Fibroblast of skin of scalp (primary cell): Measurements from ENCODE around the gene MOB3B.

Experiments
- DNase-seq: peaks from one replicate; pipeline ENCODE4 v3.0.0-alpha.2; 2013

Gene MOB3B

DNA sequence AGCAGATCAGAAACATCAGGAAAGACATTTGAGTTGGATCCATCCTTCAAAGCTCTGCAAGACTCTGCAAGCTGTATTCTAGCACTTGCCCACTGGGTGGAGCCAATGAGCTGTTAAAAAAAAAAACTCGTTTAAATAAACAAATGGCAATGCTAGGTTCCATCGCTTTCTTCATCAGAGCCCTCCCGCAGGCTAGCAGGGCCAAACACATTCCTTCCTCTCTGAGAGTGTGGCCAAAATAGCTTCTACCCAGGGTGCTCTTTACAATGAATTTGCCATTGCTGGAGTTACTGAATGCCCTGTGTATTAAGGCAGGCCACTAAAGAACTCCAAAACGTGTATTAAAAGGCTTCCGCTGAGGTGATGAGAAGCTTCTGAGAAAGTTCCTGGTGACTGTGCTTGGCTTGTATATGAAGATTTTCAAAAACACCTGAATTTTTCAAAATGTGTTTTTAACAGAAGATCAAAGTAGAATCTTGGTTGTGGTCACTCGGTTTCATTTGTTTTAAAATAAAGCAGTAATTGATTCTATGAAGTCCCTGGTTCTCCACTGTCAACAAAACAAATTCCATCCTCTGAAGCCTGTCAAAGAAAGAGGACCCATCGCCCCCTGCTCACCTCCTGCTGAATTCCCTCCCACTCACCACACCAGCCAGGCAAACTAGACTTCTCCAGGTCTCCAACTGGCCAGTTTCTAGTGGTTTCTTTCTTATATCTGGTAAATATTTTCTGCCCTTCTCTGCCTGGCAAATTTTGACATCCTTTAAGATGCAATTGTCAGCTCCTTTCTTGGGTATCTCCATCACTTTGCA is 196.2 kb downstream of the MOB3B start:
- peak; percentile 87 for DNase-seq

DNA sequence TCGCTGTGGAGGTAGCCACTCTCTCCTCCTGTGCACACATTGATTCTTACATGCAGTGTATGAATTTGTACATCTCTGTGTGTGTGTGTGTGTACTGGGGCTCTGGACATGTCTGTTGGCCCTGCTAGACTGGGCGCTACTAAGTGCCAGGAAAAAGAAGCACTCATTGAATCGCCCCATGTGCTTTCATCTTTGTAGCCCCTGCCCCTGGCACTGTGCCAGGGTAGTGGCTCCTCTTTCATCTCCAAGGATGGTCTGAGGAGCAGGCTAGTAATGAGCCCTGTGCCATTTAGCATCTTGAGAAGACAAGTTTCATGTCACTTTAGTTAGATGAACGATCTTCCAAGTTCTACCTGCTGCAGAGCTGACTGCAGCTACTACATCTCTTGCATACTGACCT is 198.2 kb downstream of the MOB3B start:
- DNase-seq: no peak

DNA sequence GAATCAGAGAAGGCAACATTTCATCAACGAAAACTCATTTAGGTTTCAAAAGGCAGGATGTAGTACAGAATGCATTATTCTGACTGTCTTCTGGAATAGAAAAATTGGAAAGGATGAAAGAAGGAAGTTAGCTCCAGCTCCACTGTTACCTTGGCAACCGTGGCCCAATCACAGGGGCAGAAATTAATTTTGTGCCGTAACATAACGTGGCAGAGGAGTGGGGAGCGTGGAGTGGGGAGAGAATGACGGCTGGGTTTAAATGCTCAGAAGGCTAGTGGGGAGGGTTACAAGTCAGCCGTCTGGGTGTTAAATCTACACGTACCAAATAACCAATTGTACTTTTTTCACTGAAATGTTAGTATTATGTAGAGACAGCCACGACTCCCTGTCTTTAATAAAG is 200.3 kb downstream of the MOB3B start:
- DNase-seq: no peak

DNA sequence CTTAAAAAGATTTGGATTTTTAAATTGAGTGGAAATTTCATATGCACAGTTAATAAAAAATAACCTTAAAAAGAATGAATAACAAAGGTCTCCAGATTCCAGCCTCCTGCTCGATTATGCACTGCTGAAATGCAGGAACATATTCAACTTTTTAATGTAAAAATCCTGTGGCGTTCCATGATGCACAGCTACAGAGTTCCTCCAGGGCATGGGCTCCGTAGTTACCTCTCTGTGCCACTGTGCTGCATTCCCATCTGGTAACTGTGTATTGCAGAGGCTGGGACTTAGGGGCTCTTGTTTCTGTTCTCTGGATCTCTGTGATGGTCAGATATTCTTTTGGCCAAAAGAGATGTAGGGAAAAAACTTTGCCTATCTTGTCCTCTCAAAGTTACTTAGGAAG is 201.1 kb downstream of the MOB3B start:
- no peak for DNase-seq

DNA sequence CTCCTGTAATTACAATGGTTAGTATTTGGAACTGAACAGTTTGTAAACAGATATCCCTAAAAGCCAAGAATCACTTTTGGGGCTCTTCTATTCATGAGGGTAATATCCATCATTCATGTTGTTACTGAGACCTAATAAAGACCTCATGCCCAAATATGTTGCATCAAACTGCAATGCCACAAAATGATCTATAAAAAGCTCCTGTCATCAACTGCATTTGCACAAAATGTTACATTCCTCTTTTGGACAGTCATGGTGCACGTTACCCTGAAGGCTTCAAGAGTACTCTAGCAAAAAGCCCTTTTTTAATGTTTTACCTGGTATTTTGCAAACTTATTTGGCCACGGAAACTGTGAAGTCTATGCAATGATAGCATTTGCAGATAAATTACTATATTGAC is 218.4 kb downstream of the MOB3B start:
- DNase-seq: no peak

DNA sequence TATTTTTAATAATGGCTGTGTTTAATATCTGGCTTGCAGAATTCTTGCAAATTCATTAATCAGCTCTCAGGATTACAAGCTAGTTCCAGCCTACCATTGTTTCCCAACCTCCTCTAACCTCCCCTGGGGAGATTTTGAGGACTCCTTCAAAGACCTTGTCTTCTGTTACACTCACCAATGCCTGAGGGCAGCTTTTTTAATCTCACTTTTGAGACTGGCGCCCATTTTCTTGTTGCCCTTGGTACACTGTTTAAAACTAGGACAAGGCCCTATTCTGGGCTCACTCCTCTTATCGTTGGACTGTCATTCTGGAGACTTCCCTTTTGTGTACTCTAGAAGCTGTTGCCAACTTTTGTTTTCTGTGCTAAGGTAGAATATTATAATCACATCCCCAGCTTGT is 219.0 kb downstream of the MOB3B start:
- no peak for DNase-seq

DNA sequence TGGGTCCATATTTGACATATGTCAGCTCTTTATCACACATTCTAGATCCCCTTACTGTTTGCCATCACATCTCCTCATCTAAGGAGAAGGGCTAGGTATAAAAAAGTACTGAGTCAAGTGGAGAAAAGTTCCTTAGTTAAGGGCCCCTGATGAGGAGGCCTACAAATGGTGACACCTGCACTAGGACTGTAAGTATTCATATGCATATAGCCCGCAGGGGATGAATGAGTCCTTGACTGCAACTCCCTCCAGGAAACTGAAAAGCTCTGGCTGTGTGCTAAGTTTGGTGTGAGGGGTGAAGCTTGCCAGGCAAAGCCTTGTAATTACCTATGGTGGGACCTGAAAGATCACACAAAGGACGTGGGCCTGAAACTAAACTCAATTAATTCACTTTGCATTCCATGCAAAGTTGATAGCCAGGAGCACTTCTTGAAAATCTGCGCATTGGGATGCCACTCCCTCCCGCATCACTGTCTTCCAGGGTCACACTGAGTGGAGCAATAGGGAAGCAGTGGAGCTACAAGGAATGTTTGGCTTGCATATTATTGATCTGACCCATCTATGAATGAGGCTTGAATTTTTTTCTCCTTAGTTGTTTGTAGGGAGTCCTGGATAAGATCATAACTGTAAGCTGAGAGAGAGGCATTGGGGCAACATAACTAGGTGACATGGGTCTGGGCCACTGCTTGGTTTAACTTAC is 220.8 kb downstream of the MOB3B start:
- no peak for DNase-seq

DNA sequence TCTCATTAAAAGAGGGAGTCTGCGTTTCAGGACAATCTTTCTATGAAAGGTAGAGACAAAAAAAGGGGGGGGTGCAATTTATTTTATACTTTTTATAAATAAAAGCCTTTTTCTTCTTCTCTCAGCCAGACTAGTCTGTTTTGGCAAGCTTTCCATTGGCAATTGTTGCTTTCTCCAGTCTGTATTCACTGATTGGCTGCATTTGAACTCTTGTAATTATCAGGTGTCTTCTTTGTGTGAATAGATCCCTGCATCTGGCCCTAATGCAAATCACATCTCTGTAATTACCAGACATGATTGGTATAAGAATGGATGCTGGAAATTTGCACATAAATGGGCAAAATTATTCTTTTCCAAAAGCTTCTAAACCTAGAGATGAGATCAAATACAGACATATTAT is 225.1 kb downstream of the MOB3B start:
- DNase-seq: no peak

DNA sequence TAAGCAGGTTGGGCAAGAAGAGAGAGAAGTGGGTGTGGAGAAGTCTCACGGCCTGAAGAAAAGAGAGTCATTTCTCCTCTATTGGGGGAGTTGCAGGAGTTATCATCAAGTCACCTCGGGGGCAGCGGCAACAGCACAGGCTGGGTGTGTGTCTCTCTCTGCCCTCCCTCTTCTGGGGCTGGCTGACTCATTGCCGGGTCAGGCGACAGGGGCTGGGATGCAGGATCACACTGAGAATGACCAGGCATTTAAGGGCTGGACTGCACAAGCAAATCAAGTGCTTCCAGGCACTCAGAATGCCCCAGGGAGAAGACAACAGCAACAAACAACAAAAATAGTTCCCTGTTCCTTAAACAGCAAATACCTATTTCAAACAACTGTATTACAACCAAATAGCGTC is 226.4 kb downstream of the MOB3B start:
- no peak for DNase-seq

DNA sequence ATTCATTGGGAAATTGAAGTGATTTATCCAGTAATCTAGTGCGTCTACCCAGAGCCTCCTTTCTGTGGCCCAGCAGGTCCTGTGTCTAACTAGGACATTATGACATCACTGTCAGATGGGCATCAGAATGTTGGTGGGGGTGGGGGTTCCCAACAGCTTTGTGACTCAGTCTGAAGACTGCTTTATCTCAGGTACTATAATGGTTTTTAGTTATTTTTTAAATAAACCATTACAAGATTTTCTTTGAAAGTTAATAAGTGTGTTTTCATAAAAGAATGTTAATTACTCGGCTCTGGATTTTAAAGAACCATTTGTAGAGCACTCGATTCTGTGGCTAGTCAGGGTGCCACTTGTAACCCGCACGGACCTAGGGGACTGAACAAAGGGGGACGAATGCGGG is 232.6 kb downstream of the MOB3B start, which contains the start of gene EQTN:
TSS of gene EQTN (minus strand) at position 101 of the 400 bp plus-strand sequence. CDS start at position 6, 95 bp downstream.
- DNase-seq: no peak

DNA sequence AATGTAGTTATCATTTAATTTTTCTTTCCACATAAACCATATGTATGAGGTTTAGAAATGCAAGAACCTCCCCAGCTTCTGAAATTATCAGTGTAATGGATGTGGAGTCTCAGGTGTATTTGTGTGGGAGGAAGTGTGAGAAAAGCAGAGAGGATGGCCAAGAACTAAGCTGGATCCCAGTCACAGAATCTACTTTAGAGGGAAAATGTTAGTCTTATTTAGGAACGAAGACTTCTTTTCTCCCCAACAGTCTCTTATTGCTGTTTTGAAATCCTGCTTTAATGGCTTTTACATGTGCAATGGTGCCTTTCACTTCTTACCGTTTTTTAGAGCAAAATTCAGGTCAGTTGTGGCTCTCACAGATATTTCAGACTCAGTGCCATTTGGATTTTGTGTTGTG is 235.6 kb downstream of the MOB3B start:
- no peak for DNase-seq

DNA sequence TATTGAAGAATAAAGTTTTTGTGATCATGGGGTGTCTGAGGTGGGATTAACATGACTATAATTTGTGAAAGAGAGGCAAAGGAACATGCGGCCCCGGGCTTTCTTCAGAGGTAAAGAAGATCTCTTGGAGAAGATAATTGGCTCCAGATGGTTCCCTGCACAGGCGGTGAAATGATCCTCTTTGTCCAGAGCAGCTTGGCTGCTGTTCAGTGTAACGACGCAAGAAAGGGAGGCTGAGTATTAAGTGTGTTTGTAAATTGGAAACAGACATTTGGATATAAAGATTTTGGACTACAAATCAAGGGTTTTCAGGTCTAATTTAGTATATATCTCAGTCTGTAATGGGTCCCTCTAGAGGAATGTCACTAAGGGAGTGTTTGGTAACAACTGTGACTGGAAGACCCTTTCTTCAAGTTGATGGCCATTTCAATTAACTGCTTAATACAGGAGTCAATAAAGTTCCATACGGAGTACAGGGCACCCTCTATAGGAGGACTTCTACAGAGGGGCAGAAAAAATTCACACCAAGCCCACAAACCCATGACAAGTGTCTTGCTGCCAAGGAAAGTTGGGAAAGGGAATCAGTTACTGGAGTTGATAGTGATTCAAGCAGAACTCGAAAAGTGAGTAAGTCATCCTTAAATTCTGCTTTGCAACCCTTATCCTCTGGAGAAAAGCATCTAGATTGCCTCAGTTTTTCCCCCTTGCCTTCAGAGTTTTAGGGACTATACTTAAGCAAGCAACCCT is 236.8 kb downstream of the MOB3B start:
- DNase-seq: peak; percentile 64

DNA sequence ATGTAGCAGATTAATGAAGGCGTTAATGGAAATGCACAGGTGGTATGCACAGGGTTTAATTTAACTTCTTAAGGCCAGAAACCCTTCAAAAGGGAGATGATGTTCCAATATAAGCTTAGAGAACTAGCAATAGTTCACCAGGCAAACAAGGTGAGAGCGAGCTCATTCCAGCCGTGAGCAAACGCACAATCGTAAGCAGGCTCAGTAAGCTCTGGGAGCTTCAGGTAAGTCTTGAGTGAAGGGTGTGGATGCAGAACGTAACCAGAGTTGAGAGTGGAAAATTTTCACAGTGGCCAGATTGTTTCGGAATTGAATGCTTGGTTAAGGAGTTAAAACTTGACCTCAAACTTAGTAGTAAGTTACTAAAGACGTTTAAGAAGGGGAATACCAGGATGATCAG is 238.3 kb downstream of the MOB3B start:
- no peak for DNase-seq

DNA sequence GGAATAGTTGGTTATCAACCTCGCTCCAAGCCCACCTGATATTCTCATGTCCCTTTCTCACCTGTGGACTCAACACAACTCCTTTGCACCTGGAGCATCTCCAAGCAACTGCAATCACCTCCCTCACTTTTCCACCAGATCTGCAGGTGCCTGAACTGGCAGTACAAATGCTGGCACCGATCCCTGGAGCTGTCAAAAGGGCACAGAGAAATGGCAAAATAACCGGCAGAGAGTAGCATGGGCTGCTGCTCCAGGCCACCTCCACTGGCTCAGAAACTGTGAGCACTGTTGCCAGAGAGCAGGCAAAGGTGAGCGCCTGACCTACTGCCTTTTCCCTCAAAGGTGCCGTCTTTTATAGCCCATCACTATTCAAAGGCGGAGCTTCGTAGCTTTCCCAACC is 247.3 kb downstream of the MOB3B start:
- no peak for DNase-seq

DNA sequence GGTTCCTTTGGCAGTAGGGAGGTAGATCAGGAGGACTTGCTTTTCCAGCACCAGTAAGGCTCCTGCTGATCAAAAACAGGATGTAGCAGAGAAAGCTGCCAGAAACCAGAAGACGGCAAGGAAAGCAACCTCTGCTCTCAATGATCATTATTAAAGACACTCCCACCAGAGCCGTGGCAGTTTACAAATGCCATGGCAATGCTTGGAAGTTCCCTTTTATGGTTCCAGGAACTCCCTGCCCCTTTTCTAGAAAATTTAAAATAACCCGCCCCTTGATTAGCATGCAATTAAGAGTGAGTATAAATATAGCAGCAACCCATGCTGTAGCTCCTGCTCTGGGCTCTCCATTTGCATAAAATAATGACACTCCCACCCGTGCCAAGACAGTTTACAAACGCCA is 248.8 kb downstream of the MOB3B start:
- DNase-seq: no peak

DNA sequence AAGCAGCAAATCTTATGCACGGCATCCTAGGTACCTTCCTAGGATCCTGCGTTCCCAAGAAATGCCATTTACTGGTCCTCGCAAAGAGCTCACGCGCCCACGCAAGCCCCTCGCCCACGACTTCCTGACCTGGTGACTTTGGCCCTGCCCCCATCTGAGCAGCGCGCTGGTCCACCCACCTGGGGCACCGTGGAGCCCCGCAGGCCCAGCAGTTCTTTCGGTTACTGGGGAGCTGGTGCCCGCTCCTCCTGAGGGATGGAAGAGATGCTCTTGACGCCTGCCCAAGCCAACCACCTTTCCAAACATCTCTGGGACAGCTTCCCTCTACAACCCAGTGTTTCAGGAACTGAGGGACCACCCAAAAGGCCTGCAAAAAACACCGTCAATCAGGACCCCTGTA is 249.4 kb downstream of the MOB3B start:
- no peak for DNase-seq

DNA sequence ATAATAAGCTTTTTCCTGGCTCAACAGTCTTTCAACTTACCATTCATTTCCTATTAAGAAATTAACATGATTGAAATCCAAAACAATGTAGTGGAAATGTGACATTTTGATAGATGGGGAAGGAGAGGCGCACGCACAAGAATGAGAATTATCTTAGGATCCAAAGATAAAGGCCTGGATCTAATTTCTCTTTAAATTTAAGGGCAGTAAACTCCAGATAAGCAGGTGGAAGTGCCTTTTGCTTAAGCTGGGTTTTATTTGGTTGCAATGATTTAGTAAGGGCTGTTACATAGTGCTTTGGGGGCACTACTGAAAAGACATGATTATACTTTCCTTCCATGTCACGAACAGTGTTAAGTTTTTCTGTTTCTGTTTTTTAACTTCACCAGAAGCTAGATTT is 250.0 kb downstream of the MOB3B start:
- DNase-seq: no peak

DNA sequence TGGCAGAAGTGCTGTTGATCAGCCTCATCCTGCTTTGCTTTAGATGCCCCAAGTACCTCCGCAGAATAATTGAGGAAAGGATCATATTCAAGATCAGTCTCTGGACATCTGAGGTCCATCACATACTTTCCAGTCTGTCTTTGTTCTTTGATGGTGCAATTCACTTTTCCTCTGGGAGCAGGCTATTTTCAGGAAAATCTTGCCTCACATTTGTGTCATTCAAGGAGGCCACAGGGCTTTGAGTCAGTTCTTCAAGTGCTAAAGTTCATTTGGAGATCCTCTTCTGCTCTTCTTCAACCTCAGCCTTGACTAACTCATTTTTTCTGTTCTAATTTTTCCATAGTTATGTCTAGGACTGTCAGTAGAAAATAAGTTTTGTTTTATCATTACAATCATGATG is 251.2 kb downstream of the MOB3B start:
- DNase-seq: no peak

DNA sequence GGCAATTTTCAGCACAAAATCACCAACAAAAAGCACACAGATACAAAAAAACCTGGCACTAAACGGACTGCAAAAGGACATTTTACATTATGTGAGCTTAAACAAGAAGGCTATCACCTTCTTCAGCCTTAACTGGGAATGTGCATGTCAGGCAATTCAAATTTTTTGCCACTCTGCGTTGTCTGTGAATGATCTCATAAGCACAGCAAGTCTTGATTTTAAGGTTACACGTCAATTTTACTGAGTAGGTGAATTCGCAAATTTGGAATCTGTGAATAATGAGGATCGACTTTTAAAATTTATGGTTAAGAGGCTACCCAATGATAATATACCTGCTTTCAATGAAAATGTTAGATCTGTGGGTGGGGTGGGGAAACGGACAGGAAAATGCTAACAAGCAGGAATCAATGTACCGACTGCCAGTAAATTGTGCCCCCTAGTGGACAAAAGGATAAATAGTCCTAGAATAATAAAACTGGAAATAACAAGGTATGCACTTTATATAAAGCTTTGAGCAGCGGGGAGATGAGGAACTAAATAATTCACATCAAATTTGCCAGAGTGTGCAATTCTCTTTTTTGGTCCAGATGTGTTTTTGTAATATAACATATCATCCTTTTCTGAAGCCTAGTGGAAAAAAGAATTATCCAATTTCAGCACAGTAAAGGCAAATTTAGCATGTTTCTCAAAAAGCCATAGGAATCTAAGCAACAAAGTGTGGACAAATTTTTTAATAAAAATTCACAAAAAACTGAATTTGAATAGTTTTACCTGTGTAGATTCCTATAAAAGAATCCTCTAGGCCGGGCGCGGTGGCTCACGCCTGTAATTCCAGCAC is 253.2 kb downstream of the MOB3B start:
- DNase-seq: peak; percentile 63
